GM19099 (cell line): ENCODE results near the gene DENND5B.

Experiments used
- POLR2A ChIP-seq: IDR thresholded peaks from 3 replicates; pipeline ENCODE4 v1.6.1; 2011; ENCODE audit warnings: low read depth; ENCODE audit not compliant: insufficient read length; ENCODE audit errors: extremely low read depth

The DENND5B gene

DNA sequence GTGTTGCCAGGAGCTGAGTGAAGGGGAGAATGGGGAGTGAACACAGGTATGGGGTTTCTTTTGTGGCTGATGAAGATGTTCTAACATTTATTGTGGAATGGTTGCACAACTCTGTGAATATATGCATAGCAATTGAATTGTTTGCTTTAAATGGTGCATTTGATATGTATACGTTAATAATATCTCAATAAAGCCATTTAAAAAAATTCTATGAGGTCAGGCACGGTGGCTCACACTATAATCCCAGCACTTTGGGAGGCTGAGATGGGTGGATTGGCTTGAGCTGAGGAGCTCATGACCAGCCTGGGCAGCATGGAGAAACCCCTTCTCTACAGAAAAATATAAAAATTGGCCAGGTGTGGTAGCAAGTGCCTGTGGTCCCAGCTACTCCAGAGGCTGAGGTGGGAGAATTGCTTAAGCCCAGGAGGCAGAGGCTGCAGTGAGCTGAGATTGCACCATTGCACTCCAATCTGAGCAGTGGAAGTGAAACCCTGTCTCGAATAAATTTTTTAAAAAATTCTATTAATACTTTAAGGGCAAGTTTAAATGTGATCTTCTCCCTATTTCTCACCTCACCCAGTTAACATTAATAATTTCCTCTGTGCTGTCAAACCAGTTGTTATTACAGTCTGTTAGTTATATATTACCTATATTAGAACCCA, 65.3 kb downstream of the DENND5B start:
- no peak for TF ChIP-seq POLR2A

DNA sequence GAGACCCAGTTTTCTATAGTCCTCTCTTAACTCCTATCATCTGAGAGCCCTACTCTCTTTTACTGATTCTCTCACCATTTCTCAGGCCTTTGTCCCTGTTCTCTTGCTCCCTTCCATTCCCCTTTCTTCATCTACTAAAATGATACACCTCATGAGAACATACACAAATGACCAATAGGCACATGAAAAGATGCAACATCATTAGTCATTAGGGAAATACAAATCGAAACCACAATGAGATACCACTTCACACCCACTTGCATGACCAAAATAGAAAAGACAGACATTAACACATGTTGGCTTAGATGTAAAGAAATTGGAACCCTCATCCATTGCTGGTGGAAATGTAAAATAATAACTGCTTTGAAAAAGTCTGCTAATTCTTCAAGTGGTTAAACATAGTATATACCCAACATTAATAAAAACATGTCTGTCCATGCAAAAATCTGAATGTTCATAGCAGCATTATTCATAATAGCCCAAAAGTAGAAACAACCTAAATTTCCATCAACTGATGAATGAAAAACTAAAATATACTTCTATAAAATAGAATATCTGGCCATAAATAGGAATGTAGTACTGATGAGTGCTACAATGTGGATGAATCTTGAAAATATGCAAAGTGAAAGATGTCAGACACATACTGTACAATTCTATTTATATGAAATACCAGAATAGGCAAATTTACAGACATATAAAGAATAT, 66.0 kb downstream of the DENND5B start:
- no peak for TF ChIP-seq POLR2A

DNA sequence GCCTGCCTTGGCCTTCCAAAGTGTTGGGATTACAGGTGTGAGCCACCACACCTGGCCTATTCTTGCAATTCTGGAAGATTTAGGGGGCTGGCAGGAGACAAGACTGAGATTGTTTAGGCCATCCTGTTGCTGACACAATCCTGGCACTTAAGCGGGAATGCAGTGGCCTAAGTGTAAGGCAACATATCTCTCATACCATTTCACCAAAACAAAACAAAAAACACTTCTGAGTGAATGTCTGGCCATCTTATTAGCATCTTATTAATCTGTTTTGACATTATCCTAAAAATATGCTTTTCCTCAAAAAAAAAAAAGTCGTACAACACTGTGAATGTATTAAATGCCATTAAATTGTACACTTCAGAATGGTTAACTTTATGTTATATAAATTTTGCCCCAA, 67.6 kb downstream of the DENND5B start:
- no peak for TF ChIP-seq POLR2A

DNA sequence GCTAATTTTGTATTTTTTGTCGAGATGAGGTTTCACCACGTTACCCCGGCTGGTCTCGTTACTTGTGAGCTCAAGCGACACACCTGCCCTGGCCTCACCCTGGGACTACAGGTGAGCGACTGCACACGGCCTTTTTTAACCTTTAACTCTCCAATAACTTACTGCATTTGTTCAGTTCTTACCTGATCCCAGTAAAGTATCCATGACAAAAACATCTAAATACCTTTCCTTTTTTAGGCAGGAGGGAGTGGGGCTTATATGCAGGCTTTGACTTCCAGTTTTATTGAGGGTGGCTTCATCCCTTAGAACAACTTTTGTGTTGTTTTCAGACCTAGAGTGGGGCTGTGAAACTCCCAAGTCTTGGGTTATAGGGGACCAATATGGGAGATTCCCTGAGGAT, 68.3 kb downstream of the DENND5B start:
- no peak for TF ChIP-seq POLR2A

DNA sequence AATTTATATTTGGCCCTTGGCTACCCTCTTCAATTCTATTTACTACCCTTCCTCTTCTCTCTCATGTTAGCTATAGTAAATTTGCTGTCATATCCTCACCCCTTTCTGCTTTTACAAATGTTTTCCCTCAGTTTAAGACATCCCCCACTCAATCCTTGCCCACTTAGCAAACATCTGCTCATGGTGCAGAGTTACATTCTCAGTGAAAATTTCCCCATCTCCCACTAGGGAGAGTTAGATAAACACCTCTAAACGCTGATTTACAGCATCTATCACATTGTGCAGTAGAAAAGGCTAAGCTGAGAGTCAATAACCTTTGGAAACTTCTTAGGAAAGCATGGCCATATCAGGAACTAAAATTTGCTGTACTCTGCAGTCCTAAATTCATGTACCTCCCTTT, 69.0 kb downstream of the DENND5B start:
- TF ChIP-seq POLR2A, result no peak

DNA sequence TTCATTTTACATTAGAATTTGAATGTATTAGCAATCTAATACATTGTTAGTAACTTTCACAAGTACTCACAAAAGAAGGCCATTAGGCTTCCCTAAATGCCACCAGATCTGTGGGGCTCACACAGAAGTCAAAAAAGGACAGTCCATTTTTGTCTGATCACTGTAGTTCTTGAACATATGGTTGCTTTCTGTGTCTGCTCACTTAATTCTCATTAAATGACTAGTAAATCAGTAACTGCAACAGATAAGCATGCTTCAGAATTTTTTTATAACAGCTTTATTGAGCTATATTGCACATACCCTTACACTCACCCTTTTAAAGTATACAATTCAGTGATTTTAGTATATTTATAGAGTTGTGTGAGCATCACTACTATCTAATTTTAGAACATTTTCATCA, 71.4 kb downstream of the DENND5B start:
- TF ChIP-seq POLR2A, result no peak

DNA sequence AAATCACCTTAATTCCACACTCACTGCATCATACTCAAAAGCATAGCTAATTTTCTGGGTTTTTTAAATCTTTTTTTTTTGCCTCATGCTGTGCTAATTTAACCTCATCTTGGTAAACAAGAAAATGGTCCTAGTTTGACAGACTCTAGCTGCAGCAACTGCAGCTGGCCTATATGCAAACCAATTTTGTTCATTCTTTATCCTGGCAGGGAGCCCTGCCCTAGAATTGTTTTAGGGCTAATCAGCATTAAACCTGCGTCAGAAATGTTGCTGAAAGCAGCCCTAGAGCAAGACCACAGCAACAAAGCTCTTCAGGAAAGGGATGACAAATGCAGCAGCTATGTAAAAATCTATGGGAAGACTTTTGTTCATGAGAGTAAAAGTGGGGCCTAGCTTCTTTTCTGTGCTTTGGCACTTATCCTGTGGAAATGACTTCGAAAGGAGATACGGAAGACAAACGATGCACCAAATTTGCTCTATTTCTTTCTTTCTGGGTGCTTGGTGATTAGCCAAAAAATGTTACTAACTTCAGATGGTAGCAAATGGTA, 72.2 kb downstream of the DENND5B start:
- no peak for TF ChIP-seq POLR2A

DNA sequence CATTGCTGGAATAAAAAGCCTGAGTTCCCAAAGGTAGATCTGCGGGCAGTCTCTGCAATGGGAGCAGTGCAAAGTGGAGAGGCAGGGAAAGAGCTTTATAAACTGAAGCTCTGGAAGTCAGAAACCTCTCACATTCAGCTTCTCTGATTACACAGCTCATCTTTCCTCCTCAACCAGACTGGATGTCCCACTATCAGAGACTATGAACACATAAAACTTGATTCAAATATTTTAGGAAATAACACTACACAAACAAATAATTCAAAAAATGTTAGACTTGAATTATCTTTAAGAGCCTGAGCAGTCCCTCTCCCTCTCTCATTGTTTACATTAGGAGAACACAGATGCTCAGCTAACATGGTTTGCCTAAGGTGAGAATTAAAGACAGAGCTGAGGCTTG, 72.9 kb downstream of the DENND5B start:
- TF ChIP-seq POLR2A, result no peak

DNA sequence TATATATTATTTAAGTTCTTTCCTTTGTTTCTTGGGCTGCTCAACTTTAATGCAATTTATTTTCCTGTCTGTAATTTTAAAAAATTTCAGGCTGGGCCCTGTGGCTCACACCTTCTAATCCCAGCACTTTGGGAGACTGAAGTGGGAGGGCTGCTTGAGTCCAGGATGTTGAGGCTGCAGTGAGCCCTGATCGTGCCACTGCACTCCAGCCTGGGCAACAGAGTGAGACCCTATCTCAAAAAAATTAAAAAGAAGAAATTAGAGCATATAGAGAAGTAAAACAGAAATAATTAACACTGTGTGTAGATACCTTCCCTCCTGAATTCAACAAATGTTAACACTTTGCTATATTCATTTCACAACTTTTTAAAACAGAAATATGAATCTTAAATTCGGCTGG, 74.2 kb downstream of the DENND5B start:
- no peak for TF ChIP-seq POLR2A

DNA sequence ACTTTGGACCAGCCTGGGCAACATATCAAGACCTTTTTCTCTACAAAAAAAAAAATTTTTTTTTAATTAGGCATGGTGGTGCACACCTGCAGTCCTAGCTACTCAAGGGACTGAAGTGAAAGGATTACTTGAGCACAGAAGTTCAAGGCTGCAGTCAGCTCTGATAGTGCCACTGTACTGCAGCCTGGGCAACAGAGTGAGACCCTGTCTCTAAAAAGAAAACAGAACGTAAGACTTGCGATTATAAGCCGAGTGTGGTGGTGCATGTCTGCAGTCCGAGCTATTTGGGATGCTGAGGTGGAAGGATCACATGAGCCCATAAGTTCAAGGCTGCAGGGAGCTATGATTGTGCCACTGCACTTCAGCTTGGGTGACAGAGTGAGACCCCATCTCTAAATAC, 76.0 kb downstream of the DENND5B start:
- no peak for TF ChIP-seq POLR2A

DNA sequence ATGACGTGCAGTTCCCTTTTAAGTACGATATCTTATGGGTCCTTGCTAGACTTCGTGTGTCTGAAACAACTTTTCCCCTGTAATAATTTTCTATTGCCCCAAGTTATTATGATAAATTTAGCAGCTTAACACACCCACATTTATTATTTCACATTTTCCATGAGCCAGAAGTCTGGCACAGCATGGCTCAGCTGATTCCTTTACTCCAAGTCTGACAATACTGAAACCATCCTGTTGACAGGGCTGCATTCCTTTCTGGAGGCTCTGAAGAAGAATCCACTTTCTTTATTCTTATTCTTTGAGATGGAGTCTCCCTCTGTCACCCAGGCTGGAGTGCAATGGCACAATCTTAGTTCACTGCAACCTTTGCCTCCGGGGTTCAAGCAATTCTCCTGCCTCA, 80.9 kb downstream of the DENND5B start:
- TF ChIP-seq POLR2A, result no peak

DNA sequence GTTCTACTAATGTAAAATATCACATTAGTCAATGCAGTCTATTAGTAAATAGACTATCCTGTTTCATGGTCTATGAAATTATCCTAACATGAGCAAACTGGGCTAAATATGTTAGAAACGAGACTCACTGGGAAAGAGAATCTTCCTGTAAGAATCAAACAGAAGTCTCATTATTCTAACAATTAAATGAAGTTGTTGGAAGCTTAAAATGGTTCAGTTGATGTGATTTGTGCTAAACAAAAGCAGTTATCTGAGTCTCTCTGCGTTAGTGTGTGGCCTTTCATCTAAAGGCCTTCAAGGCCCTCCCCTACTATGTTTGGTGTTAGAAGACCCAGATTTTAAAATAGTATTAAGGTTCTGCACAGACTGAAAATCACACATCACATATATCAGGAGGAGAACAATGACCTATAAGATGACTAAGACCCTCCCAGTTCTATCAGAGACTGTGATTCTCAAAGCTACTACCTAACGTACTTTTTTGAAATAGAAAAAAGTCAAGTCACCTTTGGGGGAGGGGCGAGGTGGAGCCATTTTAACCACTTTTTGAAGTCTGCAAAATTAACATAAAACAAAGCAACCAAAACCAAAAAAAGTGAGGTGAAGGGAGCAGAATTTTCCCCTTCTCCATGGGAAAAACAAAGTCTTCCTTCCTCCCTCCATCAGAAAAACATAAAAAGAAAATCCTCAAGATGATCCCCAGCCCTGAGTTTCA, 82.3 kb downstream of the DENND5B start:
- TF ChIP-seq POLR2A, result no peak

DNA sequence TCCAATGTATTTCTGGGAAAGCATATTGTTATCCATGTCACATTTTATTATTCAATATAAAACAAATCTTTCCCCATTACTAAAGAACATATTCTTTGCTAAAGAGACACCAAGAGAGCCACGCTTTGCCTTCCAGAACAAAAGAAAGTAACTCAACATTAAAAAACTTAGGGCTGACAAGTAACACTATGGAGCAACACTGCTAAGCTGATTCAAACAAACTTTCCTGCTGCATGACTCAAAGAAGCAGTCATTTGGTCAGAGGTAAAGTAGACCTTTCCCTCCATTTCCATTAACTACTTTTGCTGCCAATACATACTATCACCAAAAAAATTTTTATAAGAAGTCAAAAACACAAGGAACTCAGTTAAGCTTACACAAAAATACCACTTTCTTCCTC, 83.0 kb downstream of the DENND5B start:
- no peak for TF ChIP-seq POLR2A

DNA sequence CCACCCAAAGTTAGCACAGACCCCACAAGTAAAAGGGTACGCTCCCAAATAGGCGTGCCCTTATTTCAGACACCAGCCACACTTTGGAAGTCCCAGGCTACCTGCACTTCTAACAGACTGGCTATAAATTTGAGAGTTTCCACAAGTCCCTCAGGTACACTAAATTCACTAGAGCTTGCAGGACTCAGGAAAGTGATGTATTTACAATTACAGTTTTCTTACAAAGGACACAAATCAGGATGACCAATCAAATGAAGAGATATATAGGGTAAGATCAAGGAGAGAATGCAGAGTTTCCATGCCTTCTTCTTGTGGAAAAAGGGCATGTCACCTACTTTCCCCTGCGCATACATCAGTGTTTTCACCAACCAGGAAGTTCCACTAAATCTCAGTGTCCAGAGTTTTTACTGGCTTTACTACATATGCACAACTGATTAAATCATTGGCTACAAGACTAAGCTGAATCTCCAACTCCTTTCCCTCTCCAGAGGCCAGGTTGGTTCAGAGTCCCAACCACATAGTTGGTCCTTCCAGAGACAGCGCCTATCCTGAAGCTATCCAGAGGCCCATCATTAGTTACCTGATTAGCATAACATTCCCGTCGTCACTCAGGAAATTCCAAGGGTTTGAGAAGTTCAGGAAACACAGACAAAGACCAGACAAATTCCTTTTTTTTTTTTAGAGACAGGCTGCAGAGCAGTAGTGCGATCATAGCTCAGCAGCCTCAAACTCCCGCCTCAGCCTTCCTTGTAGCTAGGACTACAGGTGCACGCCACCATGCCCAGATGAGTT, 84.2 kb downstream of the DENND5B start:
- TF ChIP-seq POLR2A, result no peak

DNA sequence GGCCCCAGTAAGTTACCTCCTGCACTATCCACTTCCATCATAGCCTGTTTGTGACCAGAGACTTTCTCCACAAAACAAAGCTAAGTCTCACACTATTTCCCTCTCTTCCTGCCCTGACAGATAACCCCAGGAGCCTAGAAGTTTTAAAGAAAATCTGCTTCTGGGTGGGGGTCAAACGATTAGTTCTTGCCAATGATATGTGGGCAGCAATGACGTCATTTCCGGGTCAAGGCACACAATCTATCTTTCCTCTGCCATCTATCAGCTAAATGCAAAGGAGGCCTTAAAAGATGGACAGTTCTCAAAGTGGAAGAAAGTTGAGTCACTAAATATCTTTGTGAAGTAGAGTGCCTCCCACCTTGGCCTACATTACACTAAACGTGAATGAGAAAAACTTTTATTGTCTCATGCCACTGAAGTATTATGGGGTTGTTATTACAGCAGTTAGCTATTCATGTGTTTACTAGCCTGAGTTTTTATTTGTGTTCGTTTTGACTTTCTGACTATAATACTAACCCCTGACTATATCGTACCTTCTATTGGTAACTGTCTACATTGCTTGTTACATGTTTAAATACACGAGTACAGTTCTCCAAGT, 86.2 kb downstream of the DENND5B start:
- no peak for TF ChIP-seq POLR2A
